Chondrocyte (in vitro differentiated cells): Measurements from ENCODE around the gene SUSD2. TPM values are rescaled to one million over a fixed set of nuclear protein-coding genes. Genes with fewer than 3 reads are reported as not detected.

Source experiments
- DNase-seq: peaks from one replicate; pipeline ENCODE4 v3.0.0; 2021; ENCODE audit warnings: mixed read lengths, low spot score
- H3K27ac Mint-ChIP-seq: one replicate; pipeline ENCODE4 v1.8.0; 2021; ENCODE audit warnings: mild to moderate bottlenecking, moderate library complexity, mixed read lengths; ENCODE audit not compliant: unreplicated experiment
- H3K27me3 Mint-ChIP-seq: 2 replicates; pipeline ENCODE4 v1.8.0; 2021; ENCODE audit warnings: low read depth, mixed read lengths
- H3K36me3 Mint-ChIP-seq: 2 replicates; pipeline ENCODE4 v1.8.0; 2021; ENCODE audit warnings: low read depth, mixed read lengths
- H3K4me1 Mint-ChIP-seq: 2 replicates; pipeline ENCODE4 v1.8.0; 2021; ENCODE audit warnings: low read depth, mild to moderate bottlenecking, mixed read lengths
- H3K4me3 Mint-ChIP-seq: one replicate; pipeline ENCODE4 v1.8.0; 2021; ENCODE audit warnings: mild to moderate bottlenecking, moderate library complexity, mixed read lengths; ENCODE audit not compliant: unreplicated experiment
- H3K9me3 Mint-ChIP-seq: 2 replicates; pipeline ENCODE4 v1.8.0; 2021; ENCODE audit warnings: low read depth, mixed read lengths
- total RNA-seq: library from RNA; stranded (reverse); gene quantifications from 3 replicates; pipeline ENCODE4 v1.2.1, GENCODE V29; 2021
- TF ChIP-seq, protein P1 (sequence below): fragments of 200-600 bp; sonication (generic); IDR thresholded peaks from 2 replicates; pipeline ENCODE4 v1.5.0; 2021; ENCODE audit warnings: antibody characterized with exemption, mild to moderate bottlenecking, moderate library complexity

Gene SUSD2
- total RNA-seq, 1 donor from 2014 or later = 0.65 TPM

DNA sequence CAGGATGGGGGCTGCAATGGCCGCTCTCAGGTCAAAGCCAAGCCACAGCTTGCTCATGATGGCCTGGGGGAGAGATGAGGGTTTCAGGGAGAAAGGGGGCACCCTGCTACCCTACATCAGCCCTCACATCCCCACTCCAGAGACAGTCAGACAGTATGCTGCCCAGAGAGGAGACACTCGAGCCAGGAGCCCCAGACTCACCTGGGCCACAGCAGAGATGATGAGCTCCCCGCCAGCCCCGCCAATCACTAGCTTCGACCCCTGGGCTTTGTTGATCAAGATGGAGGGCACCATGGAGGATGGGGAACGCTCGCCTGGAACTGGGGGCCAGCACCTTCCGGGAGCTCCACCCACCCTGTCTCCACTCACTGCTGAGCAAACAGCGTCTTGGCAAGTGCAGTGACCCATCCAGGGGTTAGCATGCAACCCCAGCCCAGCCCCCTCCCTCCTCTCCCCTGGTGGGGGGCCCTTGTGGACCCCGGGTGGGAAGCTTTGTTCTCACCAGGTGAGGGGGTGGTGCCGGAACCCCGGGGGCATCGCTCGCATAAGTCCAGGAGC, 43.8 kb downstream of the SUSD2 start:
- no peak overlapping the region for H3K27ac Mint-ChIP-seq
- no peaks in the 10 kb centered on the region for H3K27me3 Mint-ChIP-seq
- peak; percentile 61 for DNase-seq
- TF ChIP-seq, protein P1, sequence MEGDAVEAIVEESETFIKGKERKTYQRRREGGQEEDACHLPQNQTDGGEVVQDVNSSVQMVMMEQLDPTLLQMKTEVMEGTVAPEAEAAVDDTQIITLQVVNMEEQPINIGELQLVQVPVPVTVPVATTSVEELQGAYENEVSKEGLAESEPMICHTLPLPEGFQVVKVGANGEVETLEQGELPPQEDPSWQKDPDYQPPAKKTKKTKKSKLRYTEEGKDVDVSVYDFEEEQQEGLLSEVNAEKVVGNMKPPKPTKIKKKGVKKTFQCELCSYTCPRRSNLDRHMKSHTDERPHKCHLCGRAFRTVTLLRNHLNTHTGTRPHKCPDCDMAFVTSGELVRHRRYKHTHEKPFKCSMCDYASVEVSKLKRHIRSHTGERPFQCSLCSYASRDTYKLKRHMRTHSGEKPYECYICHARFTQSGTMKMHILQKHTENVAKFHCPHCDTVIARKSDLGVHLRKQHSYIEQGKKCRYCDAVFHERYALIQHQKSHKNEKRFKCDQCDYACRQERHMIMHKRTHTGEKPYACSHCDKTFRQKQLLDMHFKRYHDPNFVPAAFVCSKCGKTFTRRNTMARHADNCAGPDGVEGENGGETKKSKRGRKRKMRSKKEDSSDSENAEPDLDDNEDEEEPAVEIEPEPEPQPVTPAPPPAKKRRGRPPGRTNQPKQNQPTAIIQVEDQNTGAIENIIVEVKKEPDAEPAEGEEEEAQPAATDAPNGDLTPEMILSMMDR = no peak
- H3K4me3 Mint-ChIP-seq = no peak overlapping the region
- H3K4me1 Mint-ChIP-seq = no peaks in the 10 kb centered on the region
- H3K9me3 Mint-ChIP-seq = peaks cover 4% of the 10 kb centered on the region
- H3K36me3 Mint-ChIP-seq = peaks cover 24% of the 10 kb centered on the region

DNA sequence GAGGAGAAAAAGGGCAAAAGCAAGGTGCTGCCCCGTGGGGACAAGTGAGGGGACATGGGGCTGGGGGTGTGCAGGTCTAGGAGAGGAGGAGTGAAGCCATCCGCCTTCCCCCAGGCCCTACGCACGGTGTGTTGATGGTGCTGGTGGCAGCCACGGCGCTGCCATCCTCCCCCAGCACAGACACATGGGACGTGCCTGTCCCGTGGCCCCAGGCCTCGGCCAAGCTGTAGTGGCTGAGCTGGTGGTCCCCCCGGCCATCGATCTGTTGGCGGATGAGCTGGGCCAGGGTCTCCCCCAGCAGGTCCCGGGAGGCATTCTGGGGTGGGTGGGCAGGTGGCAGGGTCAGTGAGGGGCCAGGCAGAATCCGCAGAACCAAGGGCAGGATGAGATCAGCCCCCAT, 44.7 kb downstream of the SUSD2 start:
- Mint-ChIP-seq H3K27me3 (no peaks in the 10 kb centered on the region), H3K4me1 (no peaks in the 10 kb centered on the region), H3K36me3 (peaks cover 23% of the 10 kb centered on the region), H3K9me3 (peaks cover 4% of the 10 kb centered on the region), H3K27ac (no peak overlapping the region), H3K4me3 (no peak overlapping the region)
- TF ChIP-seq, protein P1 = no peak
- DNase-seq = no peak

DNA sequence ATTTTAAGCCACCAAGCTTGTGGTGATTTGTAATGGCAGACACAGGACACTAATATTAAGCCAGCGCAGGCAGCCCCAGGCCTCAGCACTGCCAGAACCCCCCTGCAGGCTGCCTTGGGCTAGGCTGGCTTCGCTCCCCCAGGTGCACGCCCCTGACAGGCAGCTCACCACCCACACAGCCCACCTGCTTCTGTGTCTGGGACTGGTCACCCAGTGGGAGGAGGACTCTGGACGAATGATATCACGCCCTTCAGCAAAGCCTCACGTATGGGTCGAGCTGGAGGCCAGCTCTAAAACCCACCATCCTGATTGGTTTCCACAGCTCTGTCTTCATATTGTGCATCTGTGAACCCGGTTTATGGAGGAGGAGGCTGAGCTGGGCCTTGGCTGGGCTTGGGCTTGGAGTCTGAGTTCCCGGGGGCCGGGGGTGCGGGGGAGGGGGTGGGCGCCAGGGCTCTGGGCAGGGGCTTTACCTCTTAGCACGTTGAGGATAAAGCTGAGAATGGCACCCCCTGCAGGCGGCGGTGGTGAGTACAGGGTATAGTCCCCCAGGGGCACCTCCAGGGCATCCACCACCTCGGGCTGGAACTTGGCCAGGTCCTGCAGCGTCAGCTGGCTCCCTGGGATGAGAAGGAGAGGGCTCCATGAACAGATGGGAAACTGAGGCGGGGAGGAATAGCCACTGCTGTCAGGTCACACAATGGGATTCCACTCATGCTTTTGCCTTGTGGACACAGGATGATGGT, 49.8 kb downstream of the SUSD2 start:
- Mint-ChIP-seq H3K27me3 (no peaks in the 10 kb centered on the region), H3K36me3 (peaks cover 20% of the 10 kb centered on the region), H3K4me1 (no peaks in the 10 kb centered on the region), H3K9me3 (peaks cover 2% of the 10 kb centered on the region), H3K27ac (no peak overlapping the region), H3K4me3 (no peak overlapping the region)
- no peak for DNase-seq
- TF ChIP-seq, protein P1 = peak; percentile 63

DNA sequence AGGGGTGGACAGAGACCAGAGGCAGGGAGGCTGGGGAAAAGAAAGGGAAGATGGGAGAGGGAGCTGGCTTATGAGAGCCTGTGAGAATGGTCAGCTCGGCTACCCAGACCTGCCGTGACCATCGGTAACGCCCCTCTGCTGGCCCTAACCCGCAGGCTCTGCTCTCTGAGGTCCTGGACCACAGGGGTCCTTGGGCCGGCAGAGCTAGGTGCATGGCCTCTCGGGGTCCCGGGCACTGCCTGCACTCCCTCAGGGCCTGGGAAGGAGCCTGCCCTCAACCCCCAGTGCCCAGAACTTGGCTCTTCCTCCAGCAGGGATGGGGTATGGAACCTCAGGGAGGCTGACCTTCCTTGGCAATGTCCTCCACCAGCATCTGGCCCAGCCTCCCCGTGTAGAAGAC, 50.4 kb downstream of the SUSD2 start:
- H3K4me1 Mint-ChIP-seq = peaks cover 2% of the 10 kb centered on the region
- peaks cover 15% of the 10 kb centered on the region for H3K36me3 Mint-ChIP-seq
- DNase-seq = no peak

DNA sequence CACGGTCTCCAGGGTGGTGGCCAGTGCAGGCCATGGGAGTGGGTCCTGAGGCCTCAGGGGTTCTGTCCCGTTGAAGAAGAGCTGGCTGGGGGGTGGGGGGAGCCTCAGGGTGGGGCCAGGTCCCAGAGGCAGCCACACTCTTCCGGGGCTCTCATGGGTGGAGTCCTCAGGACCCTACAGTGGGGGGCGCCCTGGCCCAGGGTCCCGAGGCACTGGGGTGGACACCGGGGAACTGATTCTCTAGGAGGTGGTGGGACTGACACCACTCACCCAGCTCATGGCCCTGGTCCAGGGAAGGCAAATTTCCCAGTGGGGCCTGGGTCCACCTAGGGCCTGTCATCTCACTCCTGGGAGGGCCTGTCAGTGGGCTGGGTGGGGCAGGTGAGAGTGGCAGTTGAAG, 50.8 kb downstream of the SUSD2 start:
- TF ChIP-seq, protein P1 = no peak
- Mint-ChIP-seq H3K4me3 (no peak overlapping the region), H3K9me3 (peaks cover 2% of the 10 kb centered on the region), H3K36me3 (peaks cover 15% of the 10 kb centered on the region), H3K27me3 (no peaks in the 10 kb centered on the region), H3K27ac (no peak overlapping the region), H3K4me1 (peaks cover 3% of the 10 kb centered on the region)
- no peak for DNase-seq

More for the DNA sequence above, 50.4 kb downstream of the SUSD2 start:
- Mint-ChIP-seq H3K27ac (no peak overlapping the region), H3K9me3 (peaks cover 2% of the 10 kb centered on the region), H3K27me3 (no peaks in the 10 kb centered on the region), H3K4me3 (no peak overlapping the region)
- TF ChIP-seq, protein P1 = no peak
